ENCODE data around the gene FRMD4B. TPM values are rescaled to one million over a fixed set of nuclear protein-coding genes. Genes with fewer than 3 reads are reported as not detected.
"Not testable (repeated sequence)": the region's sequence is repeated elsewhere in the genome, so short reads cannot be mapped to it uniquely, and the experiment has no call there.

FRMD4B gene
- polyA plus RNA-seq, 4 donors = 39.5 to 46.4 (median 43.9) TPM

GRCh38 chr3:69292185-69292584 is 93.7 kb downstream of the FRMD4B start:
- DNase-seq (ENCODE audit: low read depth in 4 of 4, low spot score in 3 of 4) = no peak

GRCh38 chr3:69290430-69290829 is 95.5 kb downstream of the FRMD4B start:
- DNase-seq (ENCODE audit: low read depth in 4 of 4, low spot score in 3 of 4) = no peak

GRCh38 chr3:69290006-69290405 is 95.9 kb downstream of the FRMD4B start:
- DNase-seq (ENCODE audit: low read depth in 4 of 4, low spot score in 3 of 4) = no peak

- DNase-seq (ENCODE audit: low read depth in 4 of 4, low spot score in 3 of 4) = no peak
These were observed 97.6 kb downstream of the FRMD4B start for GRCh38 chr3:69288161-69288895.

- no peak for DNase-seq (ENCODE audit: low read depth in 4 of 4, low spot score in 3 of 4)
These were observed 101.8 kb downstream of the FRMD4B start for GRCh38 chr3:69283913-69284611.

- DNase-seq (ENCODE audit: low read depth in 4 of 4, low spot score in 3 of 4) = no peak
These were observed 102.4 kb downstream of the FRMD4B start for GRCh38 chr3:69283496-69283895.

- DNase-seq (ENCODE audit: low read depth in 4 of 4, low spot score in 3 of 4) = no peak
These were observed 103.7 kb downstream of the FRMD4B start for GRCh38 chr3:69282181-69282580.

GRCh38 chr3:69277403-69277802 is 108.5 kb downstream of the FRMD4B start:
- not testable (repeated sequence) for DNase-seq (ENCODE audit: low read depth in 4 of 4, low spot score in 3 of 4)

GRCh38 chr3:69276884-69277283 is 109.0 kb downstream of the FRMD4B start:
- no peak for DNase-seq (ENCODE audit: low read depth in 4 of 4, low spot score in 3 of 4)

GRCh38 chr3:69276191-69276590 is 109.7 kb downstream of the FRMD4B start:
- not testable (repeated sequence) for DNase-seq (ENCODE audit: low read depth in 4 of 4, low spot score in 3 of 4)

- DNase-seq (ENCODE audit: low read depth in 4 of 4, low spot score in 3 of 4) = no peak
These were observed 112.0 kb downstream of the FRMD4B start for GRCh38 chr3:69273896-69274295.

- DNase-seq (ENCODE audit: low read depth in 4 of 4, low spot score in 3 of 4) = no peak
These were observed 113.3 kb downstream of the FRMD4B start for GRCh38 chr3:69272556-69272955.

GRCh38 chr3:69271098-69271497 is 114.8 kb downstream of the FRMD4B start:
- DNase-seq (ENCODE audit: low read depth in 4 of 4, low spot score in 3 of 4) = no peak

GRCh38 chr3:69266585-69266984 is 119.3 kb downstream of the FRMD4B start:
- DNase-seq (ENCODE audit: low read depth in 4 of 4, low spot score in 3 of 4) = no peak

GRCh38 chr3:69266071-69266470 is 119.8 kb downstream of the FRMD4B start:
- not testable (repeated sequence) for DNase-seq (ENCODE audit: low read depth in 4 of 4, low spot score in 3 of 4)

GRCh38 chr3:69260843-69261405 is 125.0 kb downstream of the FRMD4B start:
- DNase-seq (ENCODE audit: low read depth in 4 of 4, low spot score in 3 of 4) = not testable (repeated sequence)

- DNase-seq (ENCODE audit: low read depth in 4 of 4, low spot score in 3 of 4) = no peak
These were observed 125.6 kb downstream of the FRMD4B start for GRCh38 chr3:69260216-69260787.

GRCh38 chr3:69259125-69259524 is 126.8 kb downstream of the FRMD4B start:
- DNase-seq (ENCODE audit: low read depth in 4 of 4, low spot score in 3 of 4) = no peak

GRCh38 chr3:69255928-69256327 is 130.0 kb downstream of the FRMD4B start:
- no peak for DNase-seq (ENCODE audit: low read depth in 4 of 4, low spot score in 3 of 4)

- DNase-seq (ENCODE audit: low read depth in 4 of 4, low spot score in 3 of 4) = no peak
These were observed 131.5 kb downstream of the FRMD4B start for GRCh38 chr3:69254351-69254750.

GRCh38 chr3:69252631-69253030 is 133.3 kb downstream of the FRMD4B start:
- DNase-seq (ENCODE audit: low read depth in 4 of 4, low spot score in 3 of 4) = no peak
